K562 (cell line): ENCODE measurements around the gene HVCN1. TPM values are rescaled to one million over a fixed set of nuclear protein-coding genes. Genes with fewer than 3 reads are reported as not detected.

ENCODE experiments used
- ATAC-seq: fragments of 200-7000 bp; cut with Tn5 transposase; 3 replicates; pipeline ENCODE4 v1.9.1; 2020; ENCODE audit warnings: moderate library complexity
- BruUV-seq: library from RNA; stranded (reverse); fragments of 400-500 nt; replicated peaks from 2 replicates; lab custom pipeline; 2021; lab: Mats Ljungman, UMichigan
- CTCF ChIA-PET: fragments of 300-600 bp; formaldehyde crosslinking; extraction: SDS; loops from one replicate; lab custom pipeline; 2021; ENCODE audit warnings: low intra/inter-chr PET ratio; lab: Yijun Ruan, JAX
- POLR2A ChIA-PET: fragments of 300-600, 350-650 bp; sonication (Branson Sonifier 250); formaldehyde crosslinking; extraction: SDS; loops from one replicate; lab custom pipeline; 2021; ENCODE audit warnings: antibody characterized with exemption, inconsistent platforms; lab: Yijun Ruan, JAX
- DNase-seq, 4 experiments: peaks; one replicate each; pipeline versions ENCODE4 v3.0.0 to v3.0.0-alpha.2; 2011 to 2018; ENCODE audit warnings: low spot score in 3 of 4, mixed read lengths in 3 of 4; ENCODE audit errors: extremely low read depth in 1 of 4
- FAIRE-seq: peaks from 2 replicates; lab custom pipeline; 2011; peaks lifted over from hg19 to GRCh38; lab: Jason Lieb, UNC
- H2AFZ ChIP-seq: 2 replicates; pipeline ENCODE4 v1.6.0; 2011; ENCODE audit warnings: low read depth, low read length, control low read depth, inconsistent platforms
- H3K27ac ChIP-seq: fragments of 200-600 bp; 3 replicates; pipeline ENCODE4 v1.8.0; 2011; ENCODE audit warnings: low read depth, mild to moderate bottlenecking, control low read depth, inconsistent platforms, low read length, moderate library complexity, mixed read lengths; ENCODE audit errors: extremely low read depth
- H3K27me3 ChIP-seq, 2 experiments: fragments of 300-600 bp in 1 of 2; 2 replicates in 1 of 2; 3 replicates in 1 of 2; pipeline versions ENCODE4 v1.6.0 to v1.8.0; 2011; ENCODE audit warnings: inconsistent platforms in 2 of 2, low read length in 2 of 2, mild to moderate bottlenecking in 1 of 2, mixed read lengths in 1 of 2, moderate library complexity in 1 of 2; ENCODE audit not compliant: control insufficient read depth in 2 of 2, insufficient read depth in 2 of 2
- H3K36me3 ChIP-seq: fragments of 300-600 bp; 3 replicates; pipeline ENCODE4 v1.8.0; 2011; ENCODE audit warnings: mild to moderate bottlenecking, low read length, inconsistent platforms; ENCODE audit not compliant: control insufficient read depth, insufficient read depth
- H3K4me1 ChIP-seq, 2 experiments: fragments of 200-600 bp in 1 of 2; replicated peaks in 1 of 2; 2 replicates in 1 of 2; 3 replicates in 1 of 2; pipeline versions ENCODE4 v1.5.1 to v1.8.0; 2011; ENCODE audit warnings: inconsistent platforms in 2 of 2, low read length in 2 of 2, mild to moderate bottlenecking in 1 of 2, mixed read lengths in 1 of 2, moderate library complexity in 1 of 2; ENCODE audit not compliant: control insufficient read depth in 2 of 2, insufficient read depth in 2 of 2
- H3K4me2 ChIP-seq: 2 replicates; pipeline ENCODE4 v1.6.1; 2011; ENCODE audit warnings: low read length, control low read depth, inconsistent platforms, mixed read lengths; ENCODE audit not compliant: insufficient read depth
- H3K4me3 ChIP-seq: fragments of 200-600 bp; sonication (generic), shearing (Covaris generic); 2 replicates; pipeline ENCODE4 v1.5.1; 2016; ENCODE audit warnings: control low read depth, inconsistent platforms
- H3K79me2 ChIP-seq: fragments of 200-600 bp; 3 replicates; pipeline ENCODE4 v1.8.0; 2011; ENCODE audit warnings: low read length, inconsistent platforms; ENCODE audit not compliant: control insufficient read depth, insufficient read depth
- H3K9ac ChIP-seq, 2 experiments: 2 replicates each; pipeline versions ENCODE4 v1.6.0 to v1.6.1; 2011; ENCODE audit warnings: low read depth in 2 of 2, low read length in 2 of 2, control low read depth in 1 of 2, inconsistent platforms in 1 of 2, mild to moderate bottlenecking in 1 of 2, mixed read lengths in 1 of 2; ENCODE audit not compliant: insufficient read depth in 1 of 2
- H3K9me1 ChIP-seq: one replicate; pipeline ENCODE4 v1.6.0; 2011; ENCODE audit warnings: inconsistent platforms, mild to moderate bottlenecking, low read length, moderate library complexity; ENCODE audit not compliant: control insufficient read depth, insufficient read depth
- H3K9me3 ChIP-seq: replicated peaks from 2 replicates; pipeline ENCODE4 v1.5.1; 2011; ENCODE audit warnings: low read depth, low read length, inconsistent platforms; ENCODE audit not compliant: control insufficient read depth, insufficient read depth
- H4K20me1 ChIP-seq: replicated peaks from 2 replicates; pipeline ENCODE4 v1.6.1; 2011; ENCODE audit warnings: low read length, inconsistent platforms, mixed read lengths; ENCODE audit not compliant: control insufficient read depth, insufficient read depth
- E2F5 ChIP-seq: sonication (generic); formaldehyde crosslinking; IDR thresholded peaks from 2 replicates; pipeline ENCODE4 v1.8.0; 2022; ENCODE audit warnings: mild to moderate bottlenecking, missing genetic modification reagents
- ESRRA ChIP-seq: fragments of 450-650 bp; IDR thresholded peaks from 2 replicates; pipeline ENCODE4 v1.6.1; 2014; ENCODE audit warnings: low read depth, mild to moderate bottlenecking, moderate library complexity, borderline replicate concordance
- RBM25 ChIP-seq: fragments of 200-400 bp; formaldehyde crosslinking; IDR thresholded peaks from 2 replicates; pipeline ENCODE4 v1.6.1; 2018; ENCODE audit warnings: low read length, low read depth, moderate library complexity; ENCODE audit not compliant: severe bottlenecking
- TRIM28 ChIP-seq: fragments of 450-650 bp; IDR thresholded peaks from 2 replicates; pipeline ENCODE4 v1.6.1; 2017
- ZNF121 ChIP-seq: sonication (generic); formaldehyde crosslinking; conservative IDR thresholded peaks from 2 replicates; pipeline ENCODE4 v1.8.0; 2022; ENCODE audit warnings: missing genetic modification reagents
- WGBS: fragments of 100-300 bp; shearing (Covaris generic); methylation state at CpG from one replicate; pipeline ENCODE4 v1.1.6; 2016; ENCODE audit warnings: low coverage, mixed read lengths; ENCODE audit not compliant: insufficient coverage; ENCODE audit errors: missing lambda C conversion rate; 5-methylcytosine and 5-hydroxymethylcytosine counted together
- in situ Hi-C: fragments of 300-500 bp; cut with MboI; formaldehyde crosslinking; loops from 4 replicates; pipeline ENCODE4 v1.15.0; 2018; ENCODE audit warnings: inconsistent platforms, mixed read lengths
- intact Hi-C: fragments of 100-400 bp; cut with micrococcal nuclease; formaldehyde crosslinking; loops from 2 replicates; pipeline ENCODE4 v1.14.2; 2022
- polyA plus RNA-seq, 8 experiments: library from polyadenylated mRNA; depleted of rRNA in 4 of 8; stranded (reverse) in 5 of 8; unstranded in 3 of 8; fragments of >200 nt; fragmentation: Nextera tagmentation in 2 of 8; fragmentation: Illumina TruSeq in 1 of 8; extraction: Ambion mirVana in 2 of 8; extraction: Trizol in 1 of 8; gene quantifications; 2 replicates each; pipeline versions ENCODE4 v1.2.1 to v1.2.3, GENCODE V29; 2011 to 2014; ENCODE audit warnings: inconsistent platforms in 1 of 8, missing spikeins in 1 of 8
- total RNA-seq, 7 experiments: library from RNA; depleted of rRNA in 6 of 7; stranded (reverse); fragments of >200 nt in 6 of 7; fragmentation: Illumina TruSeq in 2 of 7; extraction: Trizol in 2 of 7; gene quantifications; 2 replicates each; pipeline versions ENCODE4 v1.2.1 to v1.2.3, GENCODE V29; 2011 to 2021; ENCODE audit warnings: low replicate concordance in 1 of 7
- TF ChIP-seq, protein P1 (sequence below): fragments of 200-400 bp; formaldehyde crosslinking; IDR thresholded peaks from 2 replicates; pipeline ENCODE4 v1.6.1; 2017; ENCODE audit warnings: mild to moderate bottlenecking, low read depth, low read length, moderate library complexity

HVCN1 gene
- total and polyA plus RNA-seq, 9 of the 15 experiments (the other 6 are each of a cell fraction or from before 2014, with no cell fraction given) = 0.21 to 1.4 (median 0.74) TPM

- TF ChIP-seq, protein P1, sequence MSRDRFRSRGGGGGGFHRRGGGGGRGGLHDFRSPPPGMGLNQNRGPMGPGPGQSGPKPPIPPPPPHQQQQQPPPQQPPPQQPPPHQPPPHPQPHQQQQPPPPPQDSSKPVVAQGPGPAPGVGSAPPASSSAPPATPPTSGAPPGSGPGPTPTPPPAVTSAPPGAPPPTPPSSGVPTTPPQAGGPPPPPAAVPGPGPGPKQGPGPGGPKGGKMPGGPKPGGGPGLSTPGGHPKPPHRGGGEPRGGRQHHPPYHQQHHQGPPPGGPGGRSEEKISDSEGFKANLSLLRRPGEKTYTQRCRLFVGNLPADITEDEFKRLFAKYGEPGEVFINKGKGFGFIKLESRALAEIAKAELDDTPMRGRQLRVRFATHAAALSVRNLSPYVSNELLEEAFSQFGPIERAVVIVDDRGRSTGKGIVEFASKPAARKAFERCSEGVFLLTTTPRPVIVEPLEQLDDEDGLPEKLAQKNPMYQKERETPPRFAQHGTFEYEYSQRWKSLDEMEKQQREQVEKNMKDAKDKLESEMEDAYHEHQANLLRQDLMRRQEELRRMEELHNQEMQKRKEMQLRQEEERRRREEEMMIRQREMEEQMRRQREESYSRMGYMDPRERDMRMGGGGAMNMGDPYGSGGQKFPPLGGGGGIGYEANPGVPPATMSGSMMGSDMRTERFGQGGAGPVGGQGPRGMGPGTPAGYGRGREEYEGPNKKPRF = no peak
- TF ChIP-seq RBM25 (peak; percentile 6), E2F5 (CRISPR knock-in tag) (no peak), TRIM28 (no peak)
These were observed 72.3 kb downstream of the HVCN1 start (continued) for GRCh38 chr12:110616471-110617115.

DNA sequence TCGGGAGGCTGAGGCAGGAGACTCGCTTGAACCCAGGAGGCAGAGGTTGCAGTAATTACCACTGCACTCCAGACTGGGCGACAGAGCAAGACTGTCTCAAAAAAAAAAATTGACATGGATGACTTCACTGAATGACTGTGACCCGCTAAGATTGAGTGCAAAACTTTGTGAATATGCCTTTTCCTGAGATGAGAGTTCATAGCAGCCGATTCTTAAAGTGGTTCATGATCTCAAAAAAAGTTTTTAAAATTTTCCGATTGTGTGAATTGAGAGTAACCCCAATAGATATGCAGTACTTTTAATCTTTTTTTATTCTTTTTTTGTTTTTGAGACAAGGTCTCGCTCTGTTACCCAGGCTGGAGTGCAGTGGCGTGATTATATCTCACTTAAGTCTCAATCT is 73.7 kb downstream of the HVCN1 start:
- H2AFZ ChIP-seq = no peak overlapping the region
- in situ Hi-C loops = loop anchor here (10.0 kb wide), 1 partner anchor 210 kb away; no protein-coding TSS in a partner anchor
- H3K4me1 ChIP-seq = peaks cover 3 to 14% of the 10 kb centered on the region in 2 experiments; a peak in 4 of 5 replicates
- CTCF ChIA-PET = no interaction called here
- H3K4me3 ChIP-seq = no peak overlapping the region
- no peak overlapping the region for H3K4me2 ChIP-seq
- no peak for DNase-seq
- no TSS peak for BruUV-seq
- H3K79me2 ChIP-seq = no peaks in the 10 kb centered on the region
- H3K27ac ChIP-seq = no peak overlapping the region
- intact Hi-C loops = loop anchor here (5.0 kb wide), 2 partner anchors 82 to 212 kb away; no protein-coding TSS in a partner anchor
- no peak for TF ChIP-seq ESRRA
- TF ChIP-seq ZNF121 = peak; percentile 21; the same call in 1 of the 2 replicates
- H3K9me1 ChIP-seq = no peaks in the 10 kb centered on the region
- H3K36me3 ChIP-seq = no peaks in the 10 kb centered on the region
- no peaks in the 10 kb centered on the region for H3K27me3 ChIP-seq
- FAIRE-seq = no peak
- 68% methylated on average over 8 of the region's 8 CpGs for WGBS
- H3K9ac ChIP-seq = no peak overlapping the region
- no peaks in the 10 kb centered on the region for H4K20me1 ChIP-seq
- POLR2A ChIA-PET = interaction anchor here (0.7 to 1.8 kb wide), 3 partner anchors 20 to 889 kb away, joined by 3 to 8 read pairs (median 3); partner anchors contain the start of genes FAM216A and GPN3
- H3K9me3 ChIP-seq = no peaks in the 10 kb centered on the region
- no peak for ATAC-seq
